SK-N-SH (cell line): ENCODE results near the gene OVOL3. TPM values are rescaled to one million over a fixed set of nuclear protein-coding genes. Genes with fewer than 3 reads are reported as not detected.

Experiments used
- CTCF ChIA-PET: fragments of 300-600, 350-600 bp; formaldehyde crosslinking; extraction: SDS; loops from one replicate; lab custom pipeline; 2021; lab: Yijun Ruan, JAX
- POLR2A ChIA-PET: fragments of 350-600 bp; sonication (Branson Sonifier 250); formaldehyde crosslinking; extraction: SDS; loops from one replicate; lab custom pipeline; 2020; ENCODE audit warnings: antibody characterized with exemption, inconsistent platforms; lab: Yijun Ruan, JAX
- DNase-seq: peaks from one replicate; pipeline ENCODE4 v3.0.0; 2012
- H2AFZ ChIP-seq: fragments of 200-600 bp; sonication (generic); 2 replicates; pipeline ENCODE4 v1.8.1; 2016; ENCODE audit warnings: antibody characterized with exemption, mild to moderate bottlenecking, low read depth
- H3F3A ChIP-seq: fragments of 200-600 bp; sonication (generic); replicated peaks from 2 replicates; pipeline ENCODE3; 2016; ENCODE audit warnings: antibody characterized with exemption, mild to moderate bottlenecking; ENCODE audit not compliant: insufficient read depth
- H3K27ac ChIP-seq, 2 experiments: fragments of 200-500 bp in 1 of 2; fragments of 200-600 bp in 1 of 2; sonication (Bioruptor generic) in 1 of 2; sonication (generic), shearing (Covaris generic) in 1 of 2; 2 replicates each; pipeline versions ENCODE4 v1.5.1 to v1.6.1; 2014 to 2016; ENCODE audit warnings: low read depth in 2 of 2, inconsistent platforms in 1 of 2, low read length in 1 of 2, mild to moderate bottlenecking in 1 of 2, mixed read lengths in 1 of 2
- H3K27me3 ChIP-seq: fragments of 200-600 bp; sonication (generic), shearing (Covaris generic); 2 replicates; pipeline ENCODE4 v1.6.1; 2016; ENCODE audit warnings: mixed run types; ENCODE audit not compliant: insufficient read depth
- H3K36me3 ChIP-seq, 2 experiments: fragments of 200-500 bp in 1 of 2; fragments of 200-600 bp in 1 of 2; sonication (Bioruptor generic) in 1 of 2; sonication (generic) in 1 of 2; replicated peaks in 1 of 2; 2 replicates each; pipeline versions ENCODE3 to v1.5.1; 2014 to 2016; ENCODE audit warnings: low read length in 1 of 2, mild to moderate bottlenecking in 1 of 2; ENCODE audit not compliant: insufficient read depth in 2 of 2, control insufficient read depth in 1 of 2
- H3K4me1 ChIP-seq, 2 experiments: fragments of 200-500 bp in 1 of 2; fragments of 200-600 bp in 1 of 2; sonication (Bioruptor generic) in 1 of 2; sonication (generic), shearing (Covaris generic) in 1 of 2; 2 replicates each; pipeline versions ENCODE4 v1.5.1 to v1.6.1; 2014 to 2016; ENCODE audit warnings: low read depth in 1 of 2, low read length in 1 of 2, mixed run types in 1 of 2; ENCODE audit not compliant: insufficient read depth in 2 of 2, control insufficient read depth in 1 of 2
- H3K4me2 ChIP-seq: fragments of 200-600 bp; sonication (generic), shearing (Covaris generic); 2 replicates; pipeline ENCODE4 v1.6.1; 2017; ENCODE audit warnings: mixed run types
- H3K4me3 ChIP-seq, 2 experiments: fragments of 200-500 bp in 1 of 2; fragments of 200-600 bp in 1 of 2; sonication (Bioruptor generic) in 1 of 2; sonication (generic), shearing (Covaris generic) in 1 of 2; 2 replicates each; pipeline versions ENCODE4 v1.5.1 to v1.8.1; 2014 to 2016; ENCODE audit warnings: low read depth in 2 of 2, inconsistent platforms in 1 of 2, low read length in 1 of 2, mild to moderate bottlenecking in 1 of 2, mixed read lengths in 1 of 2, moderate library complexity in 1 of 2
- H3K79me2 ChIP-seq: fragments of 200-600 bp; sonication (generic); 2 replicates; pipeline ENCODE4 v1.8.1; 2017; ENCODE audit warnings: mild to moderate bottlenecking; ENCODE audit not compliant: insufficient read depth
- H3K9ac ChIP-seq: fragments of 200-600 bp; sonication (generic); 2 replicates; pipeline ENCODE4 v1.6.1; 2017; ENCODE audit warnings: mixed run types
- H3K9me2 ChIP-seq: fragments of 200-600 bp; sonication (generic); 2 replicates; pipeline ENCODE4 v1.6.1; 2017; ENCODE audit warnings: mixed run types
- H3K9me3 ChIP-seq: fragments of 200-600 bp; sonication (generic); 2 replicates; pipeline ENCODE4 v1.6.1; 2017; ENCODE audit warnings: mixed run types, mild to moderate bottlenecking, moderate library complexity
- H4K20me1 ChIP-seq: fragments of 200-600 bp; sonication (generic); 2 replicates; pipeline ENCODE4 v1.6.1; 2017; ENCODE audit warnings: mild to moderate bottlenecking, mixed run types; ENCODE audit not compliant: insufficient read depth
- FOXM1 ChIP-seq: IDR thresholded peaks from 2 replicates; pipeline ENCODE4 v1.4.0; 2012; ENCODE audit warnings: low read depth, mild to moderate bottlenecking
- GABPA ChIP-seq: IDR thresholded peaks from 2 replicates; pipeline ENCODE4 v1.4.0; 2012; ENCODE audit warnings: low read depth, mild to moderate bottlenecking
- JUND ChIP-seq: IDR thresholded peaks from 2 replicates; pipeline ENCODE4 v1.4.0; 2012
- MXI1 ChIP-seq: IDR thresholded peaks from 2 replicates; pipeline ENCODE4 v1.6.1; 2012; ENCODE audit warnings: mild to moderate bottlenecking, low read depth, low read length, improper control_type of control experiment
- NFIC ChIP-seq: IDR thresholded peaks from 2 replicates; pipeline ENCODE4 v1.4.0; 2012; ENCODE audit warnings: borderline replicate concordance
- YY1 ChIP-seq: IDR thresholded peaks from 2 replicates; pipeline ENCODE4 v1.4.0; 2012; ENCODE audit warnings: low read depth, mild to moderate bottlenecking
- WGBS: methylation state at CpG from one replicate; pipeline ENCODE4 v1.1.6; 2017; ENCODE audit warnings: low lambda C conversion rate; 5-methylcytosine and 5-hydroxymethylcytosine counted together
- polyA plus RNA-seq, 3 experiments: library from polyadenylated mRNA; depleted of rRNA; stranded (reverse); fragments of >200 nt; gene quantifications; 2 replicates each; pipeline ENCODE4 v1.2.3, GENCODE V29; 2012
- TF ChIP-seq, protein P1 (sequence below): IDR thresholded peaks from 2 replicates; pipeline ENCODE4 v1.4.0; 2012; ENCODE audit warnings: low read depth, borderline replicate concordance
- TF ChIP-seq, protein P2 (sequence below): fragments of 150-350 bp; IDR thresholded peaks from 2 replicates; pipeline ENCODE4 v1.6.1; 2016; ENCODE audit warnings: mild to moderate bottlenecking, low read depth, low read length

OVOL3 gene
- polyA plus RNA-seq, 1 of the 3 experiments (the other 2 are of a cell fraction) = not detected

DNA sequence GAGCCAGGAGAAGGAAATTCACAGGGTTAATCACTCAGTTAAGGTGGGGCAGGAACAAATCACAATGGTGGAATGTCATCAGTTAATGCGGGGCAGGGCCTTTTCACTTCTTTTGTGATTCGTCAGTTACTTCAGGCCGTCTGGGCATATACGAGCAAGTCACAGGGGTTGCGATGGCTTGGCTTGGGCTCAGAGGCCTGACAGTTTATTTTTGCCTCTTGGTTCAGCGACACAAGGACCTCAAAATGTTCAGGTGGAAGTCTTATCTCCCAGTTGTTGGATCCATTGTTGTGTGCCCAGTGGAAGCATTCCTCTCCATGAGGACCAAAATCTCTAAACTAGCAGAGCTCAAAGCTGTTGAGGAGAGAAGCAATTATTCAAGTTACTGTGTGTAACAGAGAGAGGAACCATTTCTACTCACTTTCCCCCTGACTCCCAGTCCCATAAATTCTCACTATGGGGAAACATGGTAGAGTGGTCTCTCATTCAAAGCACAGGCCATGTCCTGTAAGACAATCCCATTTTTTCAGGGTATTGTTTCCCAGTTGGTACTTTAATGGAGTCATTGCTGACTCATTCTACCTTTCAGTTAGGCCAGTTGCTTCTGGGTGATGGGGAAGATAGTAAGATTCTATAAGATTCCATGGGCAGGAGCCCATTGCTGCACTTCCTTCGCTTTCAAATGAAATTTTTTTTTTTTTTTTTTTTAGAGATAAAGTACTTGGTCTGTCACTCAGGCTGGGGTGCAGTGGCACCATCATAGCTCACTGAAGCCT is 50.1 kb downstream of the OVOL3 start:
- no peak for DNase-seq
- Histone ChIP-seq H3K79me2 (no peaks in the 10 kb centered on the region), H2AFZ (no peak overlapping the region), H3K4me1 (no peaks in the 10 kb centered on the region), H3K27ac (no peak overlapping the region), H3K9me3 (no peaks in the 10 kb centered on the region), H3K9me2 (no peaks in the 10 kb centered on the region), H3F3A (no peaks in the 10 kb centered on the region), H3K27me3 (no peaks in the 10 kb centered on the region), H4K20me1 (no peaks in the 10 kb centered on the region), H3K36me3 (no peaks in the 10 kb centered on the region), H3K9ac (no peak overlapping the region), H3K4me2 (no peak overlapping the region), H3K4me3 (no peak overlapping the region)
- 90% methylated on average over 7 of the region's 7 CpGs for WGBS
- POLR2A ChIA-PET = no interaction called here
- TF ChIP-seq, protein P1, sequence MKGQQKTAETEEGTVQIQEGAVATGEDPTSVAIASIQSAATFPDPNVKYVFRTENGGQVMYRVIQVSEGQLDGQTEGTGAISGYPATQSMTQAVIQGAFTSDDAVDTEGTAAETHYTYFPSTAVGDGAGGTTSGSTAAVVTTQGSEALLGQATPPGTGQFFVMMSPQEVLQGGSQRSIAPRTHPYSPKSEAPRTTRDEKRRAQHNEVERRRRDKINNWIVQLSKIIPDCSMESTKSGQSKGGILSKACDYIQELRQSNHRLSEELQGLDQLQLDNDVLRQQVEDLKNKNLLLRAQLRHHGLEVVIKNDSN = no peak
- no peak for TF ChIP-seq JUND
- TF ChIP-seq, protein P2, sequence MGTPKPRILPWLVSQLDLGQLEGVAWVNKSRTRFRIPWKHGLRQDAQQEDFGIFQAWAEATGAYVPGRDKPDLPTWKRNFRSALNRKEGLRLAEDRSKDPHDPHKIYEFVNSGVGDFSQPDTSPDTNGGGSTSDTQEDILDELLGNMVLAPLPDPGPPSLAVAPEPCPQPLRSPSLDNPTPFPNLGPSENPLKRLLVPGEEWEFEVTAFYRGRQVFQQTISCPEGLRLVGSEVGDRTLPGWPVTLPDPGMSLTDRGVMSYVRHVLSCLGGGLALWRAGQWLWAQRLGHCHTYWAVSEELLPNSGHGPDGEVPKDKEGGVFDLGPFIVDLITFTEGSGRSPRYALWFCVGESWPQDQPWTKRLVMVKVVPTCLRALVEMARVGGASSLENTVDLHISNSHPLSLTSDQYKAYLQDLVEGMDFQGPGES = no peak
- no peak for TF ChIP-seq FOXM1
- TF ChIP-seq YY1 = no peak
- TF ChIP-seq GABPA = no peak
- TF ChIP-seq NFIC = no peak
- no peak for TF ChIP-seq MXI1
- CTCF ChIA-PET = interaction anchor here (1.9 kb wide), 1 partner anchor 33 kb away, joined by 6 read pairs; no protein-coding TSS in a partner anchor

Other genes with a start within 250 kb of the OVOL3 start
- 31.8 and 66.7 TPM in 2 replicates for gene APLP1, start 242.6 kb upstream of the OVOL3 start, polyA plus RNA-seq (2012; rRNA removed)
- 5.5 and 11.4 TPM in 2 replicates for gene NFKBID, start 210.6 kb upstream of the OVOL3 start, polyA plus RNA-seq (2012; rRNA removed)
- 0.59 and 0.76 TPM in 2 replicates for gene HCST, start 208.6 kb upstream of the OVOL3 start, polyA plus RNA-seq (2012; rRNA removed)
- gene TYROBP, start 202.8 kb upstream of the OVOL3 start, polyA plus RNA-seq (2012; rRNA removed) = not detected in 2 replicates
- gene LRFN3, start 174.8 kb upstream of the OVOL3 start, polyA plus RNA-seq (2012; rRNA removed) = 2.1 and 5.4 TPM in 2 replicates
- gene SDHAF1, start 116.0 kb upstream of the OVOL3 start, polyA plus RNA-seq (2012; rRNA removed) = 22.5 and 25.3 TPM in 2 replicates
- 0.48 and 0.58 TPM in 2 replicates for gene SYNE4, start 102.3 kb upstream of the OVOL3 start, polyA plus RNA-seq (2012; rRNA removed)
- gene ALKBH6, start 96.9 kb upstream of the OVOL3 start, polyA plus RNA-seq (2012; rRNA removed) = 29.9 and 30.7 TPM in 2 replicates
- gene CLIP3, start 78.3 kb upstream of the OVOL3 start, polyA plus RNA-seq (2012; rRNA removed) = 7.1 and 13.1 TPM in 2 replicates
- gene THAP8, start 56.9 kb upstream of the OVOL3 start, polyA plus RNA-seq (2012; rRNA removed) = 6.2 and 6.3 TPM in 2 replicates
- 5.0 and 5.3 TPM in 2 replicates for gene WDR62, start 56.2 kb upstream of the OVOL3 start, polyA plus RNA-seq (2012; rRNA removed)
- 54.8 and 140 TPM in 2 replicates for gene POLR2I, start 3.7 kb downstream of the OVOL3 start, polyA plus RNA-seq (2012; rRNA removed)
- gene TBCB, start 4.3 kb downstream of the OVOL3 start, polyA plus RNA-seq (2012; rRNA removed) = 566 and 712 TPM in 2 replicates
- gene CAPNS1, start 28.9 kb downstream of the OVOL3 start, polyA plus RNA-seq (2012; rRNA removed) = 999 and 1,027 TPM in 2 replicates
- not detected in 2 replicates for gene COX7A1, start 41.3 kb downstream of the OVOL3 start, polyA plus RNA-seq (2012; rRNA removed)
- gene ZNF565, start 103.5 kb downstream of the OVOL3 start, polyA plus RNA-seq (2012; rRNA removed) = 1.5 and 1.9 TPM in 2 replicates
- 25.4 and 35.8 TPM in 2 replicates for gene ZNF146, start 104.0 kb downstream of the OVOL3 start, polyA plus RNA-seq (2012; rRNA removed)